GM12892 (cell line): ENCODE measurements around the gene SEPTIN5.

ENCODE experiments used
- POLR2A ChIP-seq: IDR thresholded peaks from 2 replicates; pipeline ENCODE4 v1.6.1; 2011; ENCODE audit warnings: low read depth, low read length, control low read depth
- POLR2AphosphoS5 ChIP-seq: IDR thresholded peaks from 2 replicates; pipeline ENCODE4 v1.6.1; 2011; ENCODE audit warnings: low read depth, low read length, control low read depth

- TF ChIP-seq POLR2A: no peak
- no peak for TF ChIP-seq POLR2AphosphoS5
These were observed 47.4 kb upstream of the SEPTIN5 start for GRCh38 chr22:19666673-19667593.
